ENCODE results near the gene GAPVD1.

GAPVD1 gene

GRCh38 chr9:125321496-125321895, 59.9 kb downstream of the GAPVD1 start:
- Histone ChIP-seq H3K79me2 (ENCODE audit: low read length) (no peaks in the 10 kb centered on the region), H3K4me3 (ENCODE audit: low read length) (no peak overlapping the region), H3K36me3 (replicated peaks; ENCODE audit: insufficient read depth, low read length) (peaks cover 4% of the 10 kb centered on the region; the same call in 1 of the 2 replicates), H3K4me2 (ENCODE audit: low read depth, low read length) (no peak overlapping the region), H2AFZ (ENCODE audit: low read length) (no peak overlapping the region), H3K9me2 (replicated peaks; ENCODE audit: insufficient read depth, low read length) (no peaks in the 10 kb centered on the region), H3F3A (ENCODE audit: insufficient read depth, low read length) (no peaks in the 10 kb centered on the region), H3K4me1 (ENCODE audit: low read length) (no peaks in the 10 kb centered on the region), H3K27ac (ENCODE audit: low read length) (no peak overlapping the region), H4K20me1 (ENCODE audit: insufficient read depth, low read length) (no peaks in the 10 kb centered on the region), H3K9me3 (replicated peaks; ENCODE audit: insufficient read depth, low read length) (no peaks in the 10 kb centered on the region), H3K9ac (ENCODE audit: low read length) (no peak overlapping the region), H3K27me3 (replicated peaks; ENCODE audit: insufficient read depth, low read length) (no peaks in the 10 kb centered on the region)
- DNase-seq = no peak
- no peak for TF ChIP-seq CTCF (IDR thresholded peaks at IDR 0.05; ENCODE audit: low read length)
- no peak for TF ChIP-seq EZH2 (optimal IDR thresholded peaks at IDR 0.05; ENCODE audit: low read depth, low read length)
- TF ChIP-seq EZH2phosphoT487 (IDR thresholded peaks at IDR 0.05; ENCODE audit: low read length) = no peak

- Histone ChIP-seq H3K9me2 (replicated peaks; ENCODE audit: insufficient read depth, low read length) (no peaks in the 10 kb centered on the region), H3K79me2 (ENCODE audit: low read length) (no peaks in the 10 kb centered on the region), H2AFZ (ENCODE audit: low read length) (no peak overlapping the region), H3K27ac (ENCODE audit: low read length) (no peak overlapping the region), H4K20me1 (ENCODE audit: insufficient read depth, low read length) (no peaks in the 10 kb centered on the region), H3K4me3 (ENCODE audit: low read length) (no peak overlapping the region), H3F3A (ENCODE audit: insufficient read depth, low read length) (no peaks in the 10 kb centered on the region), H3K9me3 (replicated peaks; ENCODE audit: insufficient read depth, low read length) (no peaks in the 10 kb centered on the region), H3K9ac (ENCODE audit: low read length) (no peak overlapping the region), H3K36me3 (replicated peaks; ENCODE audit: insufficient read depth, low read length) (peaks cover 4% of the 10 kb centered on the region; the same call in 1 of the 2 replicates), H3K4me2 (ENCODE audit: low read depth, low read length) (no peak overlapping the region), H3K4me1 (ENCODE audit: low read length) (no peaks in the 10 kb centered on the region), H3K27me3 (replicated peaks; ENCODE audit: insufficient read depth, low read length) (no peaks in the 10 kb centered on the region)
- TF ChIP-seq EZH2 (optimal IDR thresholded peaks at IDR 0.05; ENCODE audit: low read depth, low read length) (no peak), EZH2phosphoT487 (IDR thresholded peaks at IDR 0.05; ENCODE audit: low read length) (no peak), CTCF (IDR thresholded peaks at IDR 0.05; ENCODE audit: low read length) (no peak)
- no peak for DNase-seq
These were observed 62.0 kb downstream of the GAPVD1 start for GRCh38 chr9:125323615-125324014.

DNA sequence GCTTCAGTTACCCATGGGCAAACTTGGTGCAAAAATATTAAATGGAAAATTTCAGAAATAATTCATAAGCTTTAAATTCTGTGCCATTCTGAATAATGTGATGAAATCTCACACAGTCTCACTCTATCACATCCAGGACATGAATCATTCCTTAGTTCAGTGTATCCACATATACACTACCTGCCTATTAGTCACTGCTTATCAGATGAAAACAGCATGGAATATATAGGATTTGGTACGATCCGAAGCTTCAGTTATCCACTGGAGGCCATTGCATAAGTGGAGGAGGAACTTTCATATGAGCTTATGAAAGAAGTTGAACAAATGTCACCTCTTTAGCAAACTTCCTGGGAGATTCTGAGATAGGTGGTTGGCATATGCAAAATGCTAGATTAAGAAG, 64.2 kb downstream of the GAPVD1 start:
- no peaks in the 10 kb centered on the region for H3K79me2 ChIP-seq (ENCODE audit: low read length)
- no peaks in the 10 kb centered on the region for H3K27me3 ChIP-seq (replicated peaks; ENCODE audit: insufficient read depth, low read length)
- no peak overlapping the region for H3K9ac ChIP-seq (ENCODE audit: low read length)
- no peaks in the 10 kb centered on the region for H3K9me2 ChIP-seq (replicated peaks; ENCODE audit: insufficient read depth, low read length)
- H3K27ac ChIP-seq (ENCODE audit: low read length) = no peak overlapping the region
- peaks cover 4% of the 10 kb centered on the region; the same call in 1 of the 2 replicates for H3K36me3 ChIP-seq (replicated peaks; ENCODE audit: insufficient read depth, low read length)
- H3F3A ChIP-seq (ENCODE audit: insufficient read depth, low read length) = no peaks in the 10 kb centered on the region
- DNase-seq = no peak
- no peak overlapping the region for H3K4me3 ChIP-seq (ENCODE audit: low read length)
- no peaks in the 10 kb centered on the region for H4K20me1 ChIP-seq (ENCODE audit: insufficient read depth, low read length)
- no peak overlapping the region for H3K4me2 ChIP-seq (ENCODE audit: low read depth, low read length)
- no peak overlapping the region for H2AFZ ChIP-seq (ENCODE audit: low read length)
- no peak for TF ChIP-seq EZH2phosphoT487 (IDR thresholded peaks at IDR 0.05; ENCODE audit: low read length)
- no peak for TF ChIP-seq CTCF (IDR thresholded peaks at IDR 0.05; ENCODE audit: low read length)
- no peak for TF ChIP-seq EZH2 (optimal IDR thresholded peaks at IDR 0.05; ENCODE audit: low read depth, low read length)
- no peaks in the 10 kb centered on the region for H3K4me1 ChIP-seq (ENCODE audit: low read length)
- no peaks in the 10 kb centered on the region for H3K9me3 ChIP-seq (replicated peaks; ENCODE audit: insufficient read depth, low read length)

Measured in MM.1S (cell line).